ENCODE data around the gene AGAP1. TPM values are rescaled to one million over a fixed set of nuclear protein-coding genes. Genes with fewer than 3 reads are reported as not detected.

AGAP1 gene
- total and polyA plus RNA-seq, 4 donors = 2.0 to 8.5 (median 5.4) TPM

DNA sequence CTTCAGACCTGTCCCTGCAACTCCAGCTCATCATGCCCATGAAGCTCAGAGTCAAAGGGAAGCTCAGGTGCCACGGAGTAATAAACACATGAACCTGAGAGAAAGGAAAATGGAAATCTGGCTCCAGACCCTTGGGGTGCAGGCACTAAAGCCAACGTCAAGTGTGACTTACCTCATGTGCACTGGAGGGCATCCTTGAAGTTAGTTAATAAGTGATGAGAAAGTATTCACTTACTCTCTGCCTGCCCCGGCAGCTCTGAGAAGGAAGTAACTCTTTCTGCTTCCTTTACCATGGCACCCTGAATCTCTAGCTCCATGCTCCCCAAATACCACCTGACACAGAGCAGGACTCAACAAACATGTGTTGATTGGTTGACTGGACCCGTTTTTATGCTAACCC, 21.4 kb upstream of the AGAP1 start:
- Histone ChIP-seq H3K9me3 (ENCODE audit: control insufficient read depth in 4 of 4, low read length in 3 of 4) (peaks cover 0 to 3% (median 1%) of the 10 kb centered on the region in 4 donors), H3K27ac (ENCODE audit: low read depth in 1 of 2, low read length in 2 of 2) (no peak overlapping the region), H3K4me1 (ENCODE audit: control insufficient read depth in 4 of 4, insufficient read depth in 4 of 4, low read length in 3 of 4) (no peaks in the 10 kb centered on the region), H3K4me3 (ENCODE audit: low read depth in 1 of 3, low read length in 3 of 3) (no peak overlapping the region), H3K9ac (ENCODE audit: low read depth in 1 of 2, low read length in 2 of 2) (no peak overlapping the region), H3K27me3 (ENCODE audit: control insufficient read depth in 4 of 4, insufficient read depth in 4 of 4, low read length in 3 of 4) (peaks cover 0 to 3% (median 0%) of the 10 kb centered on the region in 4 donors), H3K36me3 (ENCODE audit: control insufficient read depth in 4 of 4, insufficient read depth in 3 of 4, low read depth in 1 of 4, low read length in 3 of 4) (no peaks in the 10 kb centered on the region)
- 55% methylated on average over 4 of the region's 4 CpGs for WGBS
- TF ChIP-seq GABPA (IDR thresholded peaks at IDR 0.05 in 1 of 2, conservative IDR thresholded peaks at IDR 0.05 in 1 of 2) (no peak), FOXA1 (IDR thresholded peaks at IDR 0.05) (no peak), SP1 (IDR thresholded peaks at IDR 0.05) (no peak), JUND (IDR thresholded peaks at IDR 0.05) (no peak), RAD21 (IDR thresholded peaks at IDR 0.05) (no peak), RXRA (IDR thresholded peaks at IDR 0.05) (no peak), NR2F2 (IDR thresholded peaks at IDR 0.05) (no peak), FOXA2 (IDR thresholded peaks at IDR 0.05) (no peak), HNF4A (conservative IDR thresholded peaks at IDR 0.05) (no peak), EGR1 (IDR thresholded peaks at IDR 0.05; ENCODE audit: low read depth in 2 of 2) (no peak), YY1 (IDR thresholded peaks at IDR 0.05) (no peak), HNF4G (IDR thresholded peaks at IDR 0.05) (no peak), TAF1 (conservative IDR thresholded peaks at IDR 0.05) (no peak)
- TF ChIP-seq, protein P1, sequence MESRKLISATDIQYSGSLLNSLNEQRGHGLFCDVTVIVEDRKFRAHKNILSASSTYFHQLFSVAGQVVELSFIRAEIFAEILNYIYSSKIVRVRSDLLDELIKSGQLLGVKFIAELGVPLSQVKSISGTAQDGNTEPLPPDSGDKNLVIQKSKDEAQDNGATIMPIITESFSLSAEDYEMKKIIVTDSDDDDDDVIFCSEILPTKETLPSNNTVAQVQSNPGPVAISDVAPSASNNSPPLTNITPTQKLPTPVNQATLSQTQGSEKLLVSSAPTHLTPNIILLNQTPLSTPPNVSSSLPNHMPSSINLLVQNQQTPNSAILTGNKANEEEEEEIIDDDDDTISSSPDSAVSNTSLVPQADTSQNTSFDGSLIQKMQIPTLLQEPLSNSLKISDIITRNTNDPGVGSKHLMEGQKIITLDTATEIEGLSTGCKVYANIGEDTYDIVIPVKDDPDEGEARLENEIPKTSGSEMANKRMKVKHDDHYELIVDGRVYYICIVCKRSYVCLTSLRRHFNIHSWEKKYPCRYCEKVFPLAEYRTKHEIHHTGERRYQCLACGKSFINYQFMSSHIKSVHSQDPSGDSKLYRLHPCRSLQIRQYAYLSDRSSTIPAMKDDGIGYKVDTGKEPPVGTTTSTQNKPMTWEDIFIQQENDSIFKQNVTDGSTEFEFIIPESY (IDR thresholded peaks at IDR 0.05) = no peak
- TF ChIP-seq, protein P2, sequence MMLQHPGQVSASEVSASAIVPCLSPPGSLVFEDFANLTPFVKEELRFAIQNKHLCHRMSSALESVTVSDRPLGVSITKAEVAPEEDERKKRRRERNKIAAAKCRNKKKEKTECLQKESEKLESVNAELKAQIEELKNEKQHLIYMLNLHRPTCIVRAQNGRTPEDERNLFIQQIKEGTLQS (IDR thresholded peaks at IDR 0.05) = no peak
- TF ChIP-seq, protein P3, sequence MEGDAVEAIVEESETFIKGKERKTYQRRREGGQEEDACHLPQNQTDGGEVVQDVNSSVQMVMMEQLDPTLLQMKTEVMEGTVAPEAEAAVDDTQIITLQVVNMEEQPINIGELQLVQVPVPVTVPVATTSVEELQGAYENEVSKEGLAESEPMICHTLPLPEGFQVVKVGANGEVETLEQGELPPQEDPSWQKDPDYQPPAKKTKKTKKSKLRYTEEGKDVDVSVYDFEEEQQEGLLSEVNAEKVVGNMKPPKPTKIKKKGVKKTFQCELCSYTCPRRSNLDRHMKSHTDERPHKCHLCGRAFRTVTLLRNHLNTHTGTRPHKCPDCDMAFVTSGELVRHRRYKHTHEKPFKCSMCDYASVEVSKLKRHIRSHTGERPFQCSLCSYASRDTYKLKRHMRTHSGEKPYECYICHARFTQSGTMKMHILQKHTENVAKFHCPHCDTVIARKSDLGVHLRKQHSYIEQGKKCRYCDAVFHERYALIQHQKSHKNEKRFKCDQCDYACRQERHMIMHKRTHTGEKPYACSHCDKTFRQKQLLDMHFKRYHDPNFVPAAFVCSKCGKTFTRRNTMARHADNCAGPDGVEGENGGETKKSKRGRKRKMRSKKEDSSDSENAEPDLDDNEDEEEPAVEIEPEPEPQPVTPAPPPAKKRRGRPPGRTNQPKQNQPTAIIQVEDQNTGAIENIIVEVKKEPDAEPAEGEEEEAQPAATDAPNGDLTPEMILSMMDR (IDR thresholded peaks at IDR 0.05; ENCODE audit: low read depth, low read length, missing input control) = no peak
- TF ChIP-seq, protein P4, sequence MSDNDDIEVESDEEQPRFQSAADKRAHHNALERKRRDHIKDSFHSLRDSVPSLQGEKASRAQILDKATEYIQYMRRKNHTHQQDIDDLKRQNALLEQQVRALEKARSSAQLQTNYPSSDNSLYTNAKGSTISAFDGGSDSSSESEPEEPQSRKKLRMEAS (IDR thresholded peaks at IDR 0.05) = no peak
- TF ChIP-seq, protein P5, sequence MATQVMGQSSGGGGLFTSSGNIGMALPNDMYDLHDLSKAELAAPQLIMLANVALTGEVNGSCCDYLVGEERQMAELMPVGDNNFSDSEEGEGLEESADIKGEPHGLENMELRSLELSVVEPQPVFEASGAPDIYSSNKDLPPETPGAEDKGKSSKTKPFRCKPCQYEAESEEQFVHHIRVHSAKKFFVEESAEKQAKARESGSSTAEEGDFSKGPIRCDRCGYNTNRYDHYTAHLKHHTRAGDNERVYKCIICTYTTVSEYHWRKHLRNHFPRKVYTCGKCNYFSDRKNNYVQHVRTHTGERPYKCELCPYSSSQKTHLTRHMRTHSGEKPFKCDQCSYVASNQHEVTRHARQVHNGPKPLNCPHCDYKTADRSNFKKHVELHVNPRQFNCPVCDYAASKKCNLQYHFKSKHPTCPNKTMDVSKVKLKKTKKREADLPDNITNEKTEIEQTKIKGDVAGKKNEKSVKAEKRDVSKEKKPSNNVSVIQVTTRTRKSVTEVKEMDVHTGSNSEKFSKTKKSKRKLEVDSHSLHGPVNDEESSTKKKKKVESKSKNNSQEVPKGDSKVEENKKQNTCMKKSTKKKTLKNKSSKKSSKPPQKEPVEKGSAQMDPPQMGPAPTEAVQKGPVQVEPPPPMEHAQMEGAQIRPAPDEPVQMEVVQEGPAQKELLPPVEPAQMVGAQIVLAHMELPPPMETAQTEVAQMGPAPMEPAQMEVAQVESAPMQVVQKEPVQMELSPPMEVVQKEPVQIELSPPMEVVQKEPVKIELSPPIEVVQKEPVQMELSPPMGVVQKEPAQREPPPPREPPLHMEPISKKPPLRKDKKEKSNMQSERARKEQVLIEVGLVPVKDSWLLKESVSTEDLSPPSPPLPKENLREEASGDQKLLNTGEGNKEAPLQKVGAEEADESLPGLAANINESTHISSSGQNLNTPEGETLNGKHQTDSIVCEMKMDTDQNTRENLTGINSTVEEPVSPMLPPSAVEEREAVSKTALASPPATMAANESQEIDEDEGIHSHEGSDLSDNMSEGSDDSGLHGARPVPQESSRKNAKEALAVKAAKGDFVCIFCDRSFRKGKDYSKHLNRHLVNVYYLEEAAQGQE (IDR thresholded peaks at IDR 0.05) = no peak
- no peak for DNase-seq (ENCODE audit: low spot score)

All from liver (tissue), 9 donors.